Activated T-cell treated with anti-CD3 and anti-CD28 coated beads for 48 hours (primary cell): ENCODE results near the gene ALG13.
"Not testable (repeated sequence)": the region's sequence is repeated elsewhere in the genome, so short reads cannot be mapped to it uniquely, and the experiment has no call there.

ENCODE experiments used
- DNase-seq: peaks from one replicate; pipeline ENCODE4 v3.0.0-alpha.2; 2020; ENCODE audit warnings: low read depth

Gene ALG13

DNA sequence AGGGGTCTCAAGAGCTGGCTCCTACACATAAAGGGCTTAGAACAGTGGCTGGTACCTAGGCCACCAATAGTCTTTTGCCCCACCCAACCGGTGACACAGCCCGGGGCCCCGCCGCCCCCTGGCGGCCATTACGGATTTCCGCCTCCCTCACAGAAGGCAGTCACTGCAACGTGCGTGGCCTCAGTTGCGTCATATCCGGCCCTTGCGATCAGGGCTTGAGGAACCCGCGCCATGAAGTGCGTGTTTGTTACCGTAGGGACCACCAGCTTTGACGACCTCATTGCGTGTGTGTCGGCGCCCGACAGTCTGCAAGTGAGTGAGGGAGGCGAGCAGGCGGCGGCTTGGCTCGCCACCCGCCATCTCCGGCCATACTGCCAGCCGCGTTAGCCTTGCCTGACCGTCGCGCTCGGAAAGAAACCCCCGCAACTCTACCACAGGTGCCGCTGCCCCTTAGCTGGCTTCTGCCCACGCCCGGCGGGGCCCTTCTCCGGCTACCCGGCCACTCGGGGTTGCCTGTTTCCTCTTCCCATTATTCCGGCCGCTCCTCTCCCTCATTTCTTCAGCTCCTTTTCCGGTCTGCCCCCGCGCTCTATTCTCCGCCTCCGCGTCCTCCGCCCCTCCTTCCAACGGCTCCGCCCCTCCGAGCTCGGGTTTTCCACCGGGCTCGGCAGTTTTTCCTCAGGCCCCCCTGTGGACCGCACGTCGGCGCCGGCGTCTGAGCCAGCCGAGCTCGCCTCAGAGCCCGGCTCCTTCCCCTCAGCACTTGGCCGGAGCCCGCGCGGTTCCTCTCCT is at the start of gene ALG13:
Gene ALG13 (plus strand): TSS at position 183 of the 792 bp plus-strand sequence. CDS start 49 bp downstream, at position 232.
- DNase-seq = peak; percentile 75

DNA sequence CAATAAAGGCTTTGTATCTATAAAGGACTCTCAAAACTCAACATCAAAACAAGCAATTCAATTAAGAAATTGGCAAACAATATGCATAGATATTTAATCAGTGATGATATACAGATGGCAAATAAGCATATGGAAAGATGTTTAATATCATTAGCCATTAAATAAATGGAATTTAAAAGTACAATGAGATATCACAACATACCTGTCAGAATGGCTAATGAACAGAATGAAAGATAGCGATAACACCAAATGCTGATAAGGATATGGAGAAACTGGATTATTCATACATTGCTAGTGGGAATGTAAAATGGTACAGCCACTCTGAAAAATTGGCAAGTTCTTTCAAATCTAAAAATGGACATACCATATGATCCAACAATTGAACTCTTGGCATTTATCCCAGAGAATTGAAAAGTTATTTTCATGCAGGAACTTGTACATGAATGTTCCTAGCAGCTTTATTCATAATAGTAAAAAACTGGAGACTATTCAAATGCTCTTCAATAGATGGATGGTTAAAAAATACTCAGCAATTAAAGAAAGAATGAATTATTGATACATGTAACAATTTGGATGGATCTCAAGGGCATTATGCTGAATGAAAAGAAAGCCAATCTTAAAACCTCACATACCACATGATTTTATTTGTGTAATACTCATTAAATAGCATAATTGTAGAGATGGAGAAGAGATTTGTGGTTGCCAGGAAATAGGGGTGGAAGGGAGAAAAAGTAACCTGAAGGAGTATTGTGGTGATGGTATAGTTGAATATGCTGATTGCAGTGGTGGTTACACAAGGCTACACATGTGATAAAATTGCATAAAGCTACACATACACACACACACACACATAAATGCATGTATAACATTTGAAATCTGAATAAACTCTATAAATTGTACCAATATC is 45.9 kb upstream of the ALG13 start:
- DNase-seq = no peak

DNA sequence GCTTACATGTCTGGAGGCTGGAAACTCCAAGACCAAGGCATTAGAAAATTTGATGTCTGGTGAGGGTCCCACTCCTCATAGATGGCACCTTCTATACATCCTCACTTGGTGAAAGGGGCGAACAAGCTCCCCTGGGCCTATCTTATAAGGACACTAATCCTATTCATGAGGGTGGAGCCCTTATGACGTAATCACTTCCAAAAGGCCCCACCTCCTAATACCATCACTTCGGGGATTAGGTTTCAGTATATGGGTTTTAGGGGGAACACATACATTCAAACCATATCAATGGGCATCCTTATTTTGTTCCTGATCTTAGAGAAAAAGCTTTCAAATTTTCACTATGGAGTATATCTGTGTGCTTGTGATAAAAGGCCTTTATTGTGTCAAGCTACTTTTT is 39.0 kb upstream of the ALG13 start:
- DNase-seq = no peak

DNA sequence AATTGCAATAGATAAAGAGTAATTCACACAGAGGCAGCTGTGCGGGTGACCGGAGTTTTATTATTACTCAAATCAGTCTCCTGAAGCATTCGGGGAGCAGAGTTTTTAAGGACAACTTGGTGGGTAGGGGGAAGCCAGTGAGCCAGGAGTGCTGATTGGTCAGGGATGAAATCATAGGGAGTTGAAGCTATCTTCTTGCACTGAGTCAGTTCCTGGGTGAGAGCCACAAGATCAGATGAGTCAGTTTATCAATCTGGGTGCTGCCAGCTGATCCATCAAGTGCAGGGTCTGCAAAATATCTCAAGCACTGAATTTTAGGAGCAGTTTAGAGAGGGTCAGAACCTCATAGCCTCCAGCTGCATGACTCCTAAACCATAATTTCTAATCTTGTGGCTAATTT is 35.8 kb upstream of the ALG13 start:
- DNase-seq = not testable (repeated sequence)

DNA sequence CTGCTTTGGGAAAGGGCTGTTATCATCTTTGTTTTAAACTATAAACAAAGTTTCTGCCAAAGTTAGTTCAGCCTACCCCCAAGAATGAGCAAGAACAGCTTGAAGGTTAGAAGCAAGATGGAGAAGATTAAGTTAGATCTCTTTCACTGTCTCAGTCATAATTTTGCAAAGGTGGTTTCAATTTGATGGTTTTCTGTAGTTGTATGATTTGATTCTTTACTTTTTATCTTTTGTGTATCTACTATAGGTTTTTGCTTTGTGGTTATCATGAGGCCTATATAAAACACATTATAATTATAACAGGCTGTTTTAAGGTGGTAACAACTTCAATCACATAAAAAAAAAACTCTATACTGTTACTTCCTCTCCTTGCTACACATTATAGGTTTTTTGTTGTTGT is 35.4 kb upstream of the ALG13 start:
- DNase-seq = no peak

DNA sequence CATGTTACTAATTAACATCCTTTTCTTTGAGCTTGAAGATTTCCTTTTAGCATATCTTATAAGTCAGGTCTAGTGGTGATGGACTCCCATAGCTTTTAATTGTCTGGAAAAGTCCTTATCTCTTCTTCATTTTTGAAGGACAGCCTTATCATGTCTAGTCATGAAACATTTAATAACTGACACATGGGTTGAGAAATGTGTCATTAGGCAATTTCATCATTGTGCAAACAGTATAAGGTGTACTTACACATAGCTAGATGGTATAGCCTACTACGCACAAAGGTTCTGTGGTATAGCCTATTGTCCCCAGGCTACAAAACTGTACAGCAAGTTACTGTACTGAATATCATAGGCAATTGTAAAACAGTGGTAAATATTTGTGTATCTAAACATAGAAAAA is 34.5 kb upstream of the ALG13 start:
- DNase-seq = no peak

DNA sequence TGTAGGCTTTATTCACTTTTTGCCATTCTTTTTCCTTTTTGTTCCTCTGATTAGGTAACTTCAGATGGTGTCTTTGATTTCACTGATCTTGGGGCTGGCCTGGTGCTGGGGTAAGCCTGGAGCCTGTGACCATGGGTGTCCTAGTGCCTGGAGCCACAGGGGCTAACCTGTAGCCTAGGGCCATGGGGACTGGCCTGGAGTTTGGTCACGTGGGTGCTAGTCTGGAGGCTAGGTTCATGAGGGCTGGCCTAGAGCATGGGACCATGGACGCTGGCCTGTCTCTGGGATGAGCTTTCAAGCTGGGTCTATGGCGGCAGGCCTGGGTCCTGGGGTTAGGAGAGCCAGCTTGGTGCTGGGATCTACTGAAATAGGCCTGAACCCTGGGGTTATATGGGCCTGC is 32.2 kb upstream of the ALG13 start:
- no peak for DNase-seq

DNA sequence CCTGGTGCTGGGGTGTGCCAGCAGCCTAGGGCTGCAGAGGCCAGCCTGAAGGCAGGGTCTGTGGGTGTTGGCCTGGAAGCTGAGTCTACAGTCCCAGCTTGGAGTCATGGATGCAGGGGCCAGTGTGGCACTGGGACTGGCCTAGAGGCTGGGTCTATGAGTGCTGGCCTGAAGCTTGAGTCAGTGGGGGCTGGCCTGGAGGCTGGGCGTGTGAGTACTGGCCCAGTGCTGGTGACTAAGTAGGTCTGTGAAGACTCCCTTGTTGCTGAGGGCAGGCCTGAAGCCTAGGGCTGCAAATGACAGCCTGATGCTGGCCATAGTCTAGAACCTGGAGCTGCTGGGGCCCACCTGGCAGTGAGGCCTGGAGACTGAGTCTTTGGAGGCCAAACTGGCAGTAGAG is 31.3 kb upstream of the ALG13 start:
- DNase-seq = no peak

DNA sequence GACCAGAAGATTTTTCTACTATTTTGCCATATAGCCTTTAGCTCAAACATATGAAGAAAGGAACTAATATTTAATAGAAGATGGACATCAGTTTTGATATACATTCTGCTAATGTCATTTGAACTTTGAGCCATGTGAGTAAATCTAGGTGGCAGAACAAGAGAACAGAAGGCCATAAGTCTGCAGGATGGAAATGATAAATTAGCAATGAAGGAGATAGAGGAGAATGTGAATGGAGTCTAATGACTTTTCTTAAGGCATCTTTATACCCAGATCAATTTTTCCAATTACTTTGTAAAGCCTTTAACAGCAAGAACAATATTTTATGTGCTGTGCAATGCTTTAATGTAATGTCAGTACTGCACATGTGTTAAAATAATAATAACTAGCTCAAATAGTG is 30.1 kb upstream of the ALG13 start:
- DNase-seq = no peak

DNA sequence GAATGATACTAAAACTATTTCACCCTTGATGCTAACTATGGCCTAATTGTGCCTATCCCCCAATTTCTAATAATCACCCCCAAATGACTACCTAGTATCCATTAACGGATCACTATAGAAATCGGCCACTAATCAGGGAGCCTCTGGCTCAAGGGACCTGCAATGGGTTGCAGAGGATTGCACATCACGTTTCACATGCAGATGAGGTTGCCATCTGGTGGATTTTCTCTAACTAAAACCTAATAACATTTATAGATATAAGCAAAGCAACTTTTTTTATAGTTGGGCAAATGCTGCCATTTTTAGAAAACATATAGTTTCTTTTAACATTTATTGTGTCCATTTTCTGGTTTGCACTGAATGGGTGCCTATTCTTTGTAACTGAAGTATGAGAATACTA is 28.3 kb upstream of the ALG13 start:
- DNase-seq = no peak

DNA sequence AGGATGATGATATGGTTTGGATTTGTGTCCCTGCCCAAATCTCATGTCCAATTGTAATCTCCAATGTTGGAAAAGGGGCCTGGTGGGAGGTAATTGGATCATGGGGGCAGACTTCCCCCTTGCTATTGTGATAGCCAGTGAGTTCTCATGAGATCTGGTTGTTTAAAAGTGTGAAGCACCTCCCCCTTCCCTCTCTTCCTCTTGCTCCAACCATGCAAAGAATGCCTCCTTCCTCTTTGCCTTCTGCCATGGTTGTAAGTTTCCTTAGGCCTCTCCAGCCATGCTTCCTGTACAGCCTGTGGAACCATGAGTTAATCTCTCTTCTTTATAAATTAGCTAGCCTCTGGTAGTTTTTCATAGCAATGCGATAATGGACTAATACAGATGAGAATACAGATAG is 19.7 kb upstream of the ALG13 start:
- DNase-seq = no peak

DNA sequence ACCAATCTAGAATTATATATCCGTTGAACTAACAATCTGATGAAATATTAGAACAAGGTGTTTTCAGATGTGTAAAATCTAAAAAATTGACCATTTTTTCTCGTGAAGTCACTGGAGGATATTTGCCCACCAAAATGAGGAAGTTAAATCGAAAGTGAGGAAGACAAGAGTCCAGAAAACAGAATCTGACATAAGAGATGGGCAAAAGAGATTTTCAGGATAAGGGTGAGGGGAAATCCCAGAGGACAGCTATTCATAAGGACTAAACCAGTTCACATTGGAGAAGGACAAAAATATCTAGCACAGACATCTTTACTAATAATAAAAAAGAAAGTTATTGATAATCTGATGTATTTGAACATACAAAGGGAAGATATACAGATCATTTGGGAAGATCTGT is 18.7 kb upstream of the ALG13 start:
- DNase-seq = no peak

DNA sequence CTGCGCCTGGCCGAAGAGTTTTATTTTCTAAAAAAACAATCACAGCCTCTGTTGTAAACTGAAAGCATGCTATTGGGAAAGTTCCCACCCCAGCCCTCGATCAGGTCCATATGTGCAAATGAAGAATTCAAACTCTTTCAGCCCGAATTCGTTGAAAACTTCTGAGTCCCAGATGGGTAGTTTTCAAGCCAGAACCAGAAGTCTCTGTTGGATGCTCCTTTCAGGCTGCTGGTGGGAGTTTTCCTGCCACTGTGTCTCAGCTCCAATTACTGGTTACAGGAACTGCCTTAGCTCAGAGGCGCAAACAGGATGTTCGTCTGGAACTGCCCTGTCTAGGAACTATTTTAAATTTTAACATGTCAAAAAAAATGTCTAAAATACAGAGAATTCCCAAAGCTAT is 9.3 kb upstream of the ALG13 start:
- DNase-seq = no peak

DNA sequence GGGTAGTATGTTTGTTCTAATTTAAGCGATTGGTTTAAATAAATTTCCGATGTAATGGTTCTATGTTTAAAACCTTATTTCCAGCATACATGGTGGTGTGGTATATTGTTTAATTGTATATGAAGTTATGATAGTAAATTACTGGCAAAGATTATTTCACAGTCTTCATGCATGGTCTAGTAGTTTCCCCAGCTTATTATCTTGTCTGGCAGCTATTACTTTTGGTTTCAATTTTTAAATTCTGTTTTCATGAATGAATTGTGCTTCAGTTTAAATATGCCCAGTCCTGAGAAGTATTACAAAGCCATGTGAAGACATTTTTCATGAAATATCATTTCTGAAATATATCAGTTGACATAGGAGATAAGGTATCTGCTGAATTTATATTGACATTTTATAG is 6.3 kb downstream of the ALG13 start:
- DNase-seq = no peak

DNA sequence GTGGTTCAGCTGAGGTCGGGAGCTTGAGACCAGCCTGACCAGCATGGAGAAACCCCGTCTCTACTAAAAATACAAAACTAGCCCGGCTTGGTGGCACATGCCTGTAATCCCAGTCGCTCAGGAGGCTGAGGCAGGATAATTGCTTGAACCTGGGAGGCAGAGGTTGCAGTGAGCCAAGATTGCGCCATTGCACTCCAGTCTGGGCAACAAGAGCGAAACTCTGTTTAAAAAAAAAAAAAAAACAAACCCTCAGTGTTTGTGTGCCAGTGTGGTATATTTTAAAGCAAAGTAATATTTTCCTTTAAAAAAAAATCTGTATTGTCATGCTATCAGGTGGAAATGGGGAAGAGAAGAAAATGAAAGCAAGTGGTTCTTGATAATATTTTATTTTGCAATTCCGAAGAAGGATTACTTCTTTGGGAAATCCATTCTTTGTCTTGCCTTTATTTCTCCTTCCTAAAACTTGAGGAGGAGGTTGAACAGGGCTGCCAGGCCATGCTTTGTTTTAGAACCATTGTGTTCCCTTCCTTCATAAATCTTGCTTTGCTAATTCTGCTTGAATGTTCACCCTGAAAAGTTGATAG is 14.4 kb downstream of the ALG13 start:
- no peak for DNase-seq

DNA sequence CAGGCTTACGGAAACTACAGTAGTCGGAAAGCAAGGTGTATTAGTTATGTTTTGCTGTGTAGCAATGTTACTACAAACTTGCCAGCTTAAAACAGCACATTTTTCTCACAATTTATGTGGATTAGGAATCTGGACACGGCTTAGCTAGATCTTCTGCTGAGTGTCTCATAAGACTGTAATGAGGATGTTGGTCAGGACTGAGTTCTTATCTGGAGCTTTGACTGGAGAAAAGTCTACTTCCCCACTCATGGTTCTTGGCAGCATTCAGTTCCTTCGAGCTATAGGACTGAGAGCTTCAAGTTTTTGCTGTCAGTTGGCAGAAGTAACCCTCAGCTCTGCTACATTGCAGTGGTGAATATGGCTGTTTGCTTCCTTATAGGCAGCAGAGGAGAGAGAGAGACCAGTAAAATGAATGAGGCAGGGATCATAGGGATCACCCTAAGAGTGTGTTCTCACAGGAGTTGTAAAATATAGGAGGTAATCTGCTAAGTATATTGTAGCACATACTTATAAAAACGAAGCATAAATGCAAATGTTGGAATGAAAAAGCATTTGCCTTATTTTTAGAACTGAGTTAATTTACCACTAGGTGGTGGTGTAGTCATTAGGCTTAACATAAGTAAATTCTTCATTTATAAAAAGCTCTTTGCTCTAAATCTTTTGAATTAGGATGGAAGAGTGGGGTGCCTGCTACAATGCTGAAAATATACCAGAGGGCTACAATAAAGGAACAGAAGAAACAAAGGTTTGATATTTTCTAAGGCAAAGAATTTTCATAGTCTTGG is 38.6 kb downstream of the ALG13 start:
- DNase-seq = no peak

DNA sequence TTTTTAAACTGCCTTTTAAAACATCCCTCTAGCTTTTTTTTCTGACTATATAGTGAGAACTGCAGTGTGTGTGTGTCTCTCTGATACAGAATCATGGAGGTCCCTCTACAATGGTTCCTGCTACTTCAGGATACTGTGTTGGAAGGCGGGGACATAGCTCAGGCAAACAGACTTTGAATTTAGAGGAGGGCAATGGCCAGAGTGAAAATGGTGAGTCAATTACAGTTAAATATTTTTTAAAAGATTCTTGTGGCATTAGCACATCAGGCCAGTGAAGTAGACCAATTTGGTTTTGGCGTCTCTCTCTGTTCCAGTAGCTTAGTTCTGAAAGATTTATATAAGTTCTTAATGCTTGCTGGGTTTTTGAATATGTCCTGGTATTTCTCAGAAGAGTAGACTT is 47.1 kb downstream of the ALG13 start:
- DNase-seq = no peak

DNA sequence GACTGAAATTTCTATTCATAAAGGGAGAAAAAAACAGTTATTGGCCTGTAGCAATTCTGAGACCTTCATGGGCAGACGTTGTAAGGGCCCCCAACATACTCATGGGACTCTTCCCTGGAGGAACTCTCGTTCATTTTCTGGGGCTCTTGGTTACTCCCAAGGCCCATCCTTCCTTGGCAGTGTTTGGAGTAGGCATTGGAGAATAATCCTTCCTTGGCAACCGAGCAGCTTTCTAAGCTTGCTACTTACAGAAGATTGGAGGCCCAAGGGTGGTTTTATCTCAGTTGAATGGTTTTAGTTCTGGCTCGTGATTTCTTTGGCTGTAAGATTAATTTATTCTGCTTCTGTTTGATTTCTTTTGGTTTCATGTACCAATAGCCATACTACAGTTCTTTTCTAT is 50.4 kb downstream of the ALG13 start:
- DNase-seq = no peak

DNA sequence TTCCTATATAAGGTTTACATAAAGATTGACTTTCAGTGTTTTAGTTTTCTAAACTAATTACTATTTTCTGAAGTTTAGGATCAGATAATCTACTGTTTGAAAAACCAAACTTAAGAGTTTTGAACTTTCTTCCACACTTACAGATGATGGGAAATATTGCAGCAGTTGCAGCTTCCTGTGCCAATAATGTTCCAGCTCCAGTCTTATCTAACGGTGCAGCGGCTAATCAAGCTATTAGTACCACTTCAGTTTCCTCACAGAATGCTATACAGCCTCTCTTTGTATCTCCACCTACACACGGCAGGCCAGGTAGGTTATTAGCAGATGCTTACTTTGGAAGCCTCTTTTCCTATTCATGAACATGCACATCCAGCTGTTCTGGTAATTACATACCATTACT is 55.6 kb downstream of the ALG13 start:
- no peak for DNase-seq

DNA sequence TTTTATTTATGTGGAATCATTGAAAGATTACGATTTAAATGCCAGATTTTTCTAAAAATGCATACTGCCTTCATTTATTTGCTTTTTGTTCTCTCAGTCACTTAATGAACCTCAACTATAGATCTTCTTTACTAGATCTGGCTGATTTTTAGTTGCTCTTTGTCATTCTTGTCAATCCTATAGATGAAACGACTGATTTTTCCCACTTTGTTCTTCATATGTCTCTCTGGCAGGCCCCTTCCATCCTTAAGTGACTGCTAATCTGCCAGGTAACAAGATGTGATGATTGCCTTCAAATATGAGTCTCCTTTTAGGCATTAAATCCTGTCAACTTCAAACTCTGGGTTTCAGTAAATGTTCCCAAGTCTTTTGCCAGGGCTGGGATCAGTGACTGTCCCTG is 61.0 kb downstream of the ALG13 start:
- no peak for DNase-seq

DNA sequence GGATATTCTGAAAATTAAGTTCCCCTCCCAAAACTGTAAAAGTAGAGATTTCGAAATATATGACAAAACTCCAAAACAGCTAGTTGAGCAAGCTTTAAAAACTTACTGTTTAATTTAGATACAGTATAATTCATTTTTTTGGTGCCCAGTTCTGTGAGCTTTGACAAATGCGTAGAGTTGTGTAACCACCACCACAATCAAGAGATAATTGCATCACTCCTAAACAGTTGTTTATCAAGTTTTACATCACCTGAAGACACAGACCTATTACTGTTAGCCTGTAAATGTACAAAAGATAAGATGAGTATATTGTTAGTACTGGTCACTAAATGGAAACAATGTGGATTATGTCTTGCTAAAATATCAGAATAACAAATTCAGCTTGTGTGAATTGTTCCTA is 62.3 kb downstream of the ALG13 start:
- DNase-seq = no peak

DNA sequence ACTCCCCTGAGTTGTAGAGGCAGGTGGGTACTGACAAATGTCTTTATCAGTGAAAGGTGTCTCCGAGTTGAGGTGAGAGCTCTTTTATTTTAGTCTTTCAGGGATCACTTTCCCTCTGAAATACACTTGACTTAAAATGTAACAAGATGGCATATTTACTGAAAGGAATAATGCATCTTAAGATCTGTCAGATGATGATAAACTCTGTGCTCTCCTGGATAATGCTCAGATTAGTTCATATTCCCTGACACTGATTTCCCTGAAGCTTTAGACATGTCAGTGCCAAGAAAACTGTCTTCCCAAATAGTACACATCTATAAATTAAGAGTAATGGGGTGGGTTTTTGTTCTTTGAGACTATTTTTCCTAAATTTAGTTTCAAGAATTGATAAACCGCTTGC is 75.5 kb downstream of the ALG13 start:
- no peak for DNase-seq
